Measurements from ENCODE around the gene RAMP2. TPM values are rescaled to one million over a fixed set of nuclear protein-coding genes. Genes with fewer than 3 reads are reported as not detected.

The RAMP2 gene
- total and polyA plus RNA-seq, 2 of the 13 experiments (the other 11 are each of a cell fraction or from before 2014, with no cell fraction given), result 1.4 to 5.2 TPM

GRCh38 chr17:42760652-42761581 lies at the start of gene RAMP2 (continued):
- TF ChIP-seq ATF2 (CRISPR knock-in tag; IDR thresholded peaks at IDR 0.05) (no peak), SALL1 (CRISPR knock-in tag; IDR thresholded peaks at IDR 0.05) (peak; percentile 60), ZNF569 (CRISPR knock-in tag; IDR thresholded peaks at IDR 0.05; ENCODE audit: borderline replicate concordance) (no peak), ZNF770 (CRISPR knock-in tag; IDR thresholded peaks at IDR 0.05) (peak; percentile 64; the same call in 1 of the 2 replicates), HNF1A (IDR thresholded peaks at IDR 0.05; ENCODE audit: low read depth) (no peak), HNF1A (CRISPR knock-in tag; IDR thresholded peaks at IDR 0.05; ENCODE audit: borderline replicate concordance) (no peak), ZBTB7B (CRISPR knock-in tag; IDR thresholded peaks at IDR 0.05) (peak; percentile 26; the same call in 1 of the 2 replicates), ZNF879 (CRISPR knock-in tag; IDR thresholded peaks at IDR 0.05) (no peak), SRSF1 (optimal IDR thresholded peaks at IDR 0.05; ENCODE audit: low read depth, low read length) (peak; percentile 62), ZFP62 (CRISPR knock-in tag; IDR thresholded peaks at IDR 0.05) (no peak), KDM5B (CRISPR knock-in tag; IDR thresholded peaks at IDR 0.05; ENCODE audit: borderline replicate concordance) (0 out of 2 replicates have a peak, but pooled peaks have one; percentile 41), SNAPC5 (CRISPR knock-in tag; IDR thresholded peaks at IDR 0.05; ENCODE audit: borderline replicate concordance) (no peak), GTF2F1 (IDR thresholded peaks at IDR 0.05; ENCODE audit: low read length) (no peak), JUND (CRISPR knock-in tag; IDR thresholded peaks at IDR 0.05) (no peak), RBM39 (IDR thresholded peaks at IDR 0.05; ENCODE audit: low read depth, low read length, poor library complexity, severe bottlenecking) (peak; percentile 22), ZNF800 (CRISPR knock-in tag; IDR thresholded peaks at IDR 0.05) (no peak), ZNF556 (CRISPR knock-in tag; IDR thresholded peaks at IDR 0.05; ENCODE audit: borderline replicate concordance) (0 out of 2 replicates have a peak, but pooled peaks have one; percentile 19), RBM22 (optimal IDR thresholded peaks at IDR 0.05; ENCODE audit: low read length) (no peak), ZNF746 (CRISPR knock-in tag; IDR thresholded peaks at IDR 0.05) (no peak)
